ENCODE measurements around the gene UBE2D2.
"Not testable (repeated sequence)": the region's sequence is repeated elsewhere in the genome, so short reads cannot be mapped to it uniquely, and the experiment has no call there.

Gene UBE2D2

DNA sequence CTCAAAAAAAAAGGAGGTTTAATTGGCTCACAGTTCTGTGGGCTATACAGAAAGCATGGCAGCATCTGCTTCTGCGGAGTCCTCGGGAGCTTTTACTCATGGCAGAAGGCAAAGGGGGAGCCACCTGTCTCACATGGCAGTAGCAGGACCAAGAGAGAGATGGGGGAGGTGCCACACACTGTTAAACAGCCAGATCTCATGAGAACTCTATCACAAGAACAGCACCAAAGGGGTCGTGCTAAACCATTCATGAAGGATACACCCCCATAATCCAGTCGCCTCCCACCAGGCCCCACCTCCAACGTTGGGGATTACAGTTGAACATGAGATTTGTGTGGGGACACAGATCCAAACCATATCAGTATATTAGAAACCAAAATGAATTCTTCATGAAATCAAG, 58.7 kb downstream of the UBE2D2 start:
- H3K79me2 ChIP-seq (ENCODE audit: low read length): no peaks in the 10 kb centered on the region
- H2AFZ ChIP-seq (ENCODE audit: low read depth, low read length): no peak overlapping the region
- no peak overlapping the region for H3K27ac ChIP-seq (ENCODE audit: low read length)
- no peak overlapping the region for H3K9ac ChIP-seq (ENCODE audit: low read length)
- peaks cover 8% of the 10 kb centered on the region for H3K36me3 ChIP-seq (replicated peaks; ENCODE audit: low read depth, low read length)
- H3K27me3 ChIP-seq (ENCODE audit: low read depth, low read length): no peaks in the 10 kb centered on the region
- no peaks in the 10 kb centered on the region for H3K9me3 ChIP-seq (ENCODE audit: insufficient read depth, low read length)
- no peaks in the 10 kb centered on the region for H3K4me1 ChIP-seq (ENCODE audit: low read length)
- no peaks in the 10 kb centered on the region for H4K20me1 ChIP-seq (ENCODE audit: insufficient read depth, low read length)
- TF ChIP-seq, protein P1, sequence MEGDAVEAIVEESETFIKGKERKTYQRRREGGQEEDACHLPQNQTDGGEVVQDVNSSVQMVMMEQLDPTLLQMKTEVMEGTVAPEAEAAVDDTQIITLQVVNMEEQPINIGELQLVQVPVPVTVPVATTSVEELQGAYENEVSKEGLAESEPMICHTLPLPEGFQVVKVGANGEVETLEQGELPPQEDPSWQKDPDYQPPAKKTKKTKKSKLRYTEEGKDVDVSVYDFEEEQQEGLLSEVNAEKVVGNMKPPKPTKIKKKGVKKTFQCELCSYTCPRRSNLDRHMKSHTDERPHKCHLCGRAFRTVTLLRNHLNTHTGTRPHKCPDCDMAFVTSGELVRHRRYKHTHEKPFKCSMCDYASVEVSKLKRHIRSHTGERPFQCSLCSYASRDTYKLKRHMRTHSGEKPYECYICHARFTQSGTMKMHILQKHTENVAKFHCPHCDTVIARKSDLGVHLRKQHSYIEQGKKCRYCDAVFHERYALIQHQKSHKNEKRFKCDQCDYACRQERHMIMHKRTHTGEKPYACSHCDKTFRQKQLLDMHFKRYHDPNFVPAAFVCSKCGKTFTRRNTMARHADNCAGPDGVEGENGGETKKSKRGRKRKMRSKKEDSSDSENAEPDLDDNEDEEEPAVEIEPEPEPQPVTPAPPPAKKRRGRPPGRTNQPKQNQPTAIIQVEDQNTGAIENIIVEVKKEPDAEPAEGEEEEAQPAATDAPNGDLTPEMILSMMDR (IDR thresholded peaks at IDR 0.05; ENCODE audit: low read depth, low read length): no peak
- no peak for TF ChIP-seq EZH2phosphoT487 (IDR thresholded peaks at IDR 0.05; ENCODE audit: low read depth)
- H3K4me3 ChIP-seq (ENCODE audit: low read length): no peak overlapping the region
- no peak overlapping the region for H3K4me2 ChIP-seq (ENCODE audit: low read length)

DNA sequence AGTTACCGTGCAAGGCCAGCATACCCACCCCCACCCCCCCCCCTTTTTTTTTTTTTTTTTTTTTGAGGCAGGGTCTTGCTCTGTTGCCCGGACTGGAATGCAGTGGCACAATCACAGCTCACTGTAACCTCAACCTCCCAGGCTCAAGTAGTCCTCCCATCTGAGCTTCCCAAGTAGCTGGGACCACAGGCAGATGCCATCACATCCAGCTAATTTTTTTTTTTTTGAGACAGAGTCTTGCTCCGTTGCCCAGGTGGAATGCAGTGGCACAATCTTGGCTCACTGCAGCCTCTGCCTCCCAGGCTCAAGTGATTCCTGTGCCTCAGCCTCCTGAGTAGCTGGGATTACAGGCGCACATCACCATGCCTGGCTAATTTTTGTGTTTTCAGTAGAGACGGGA, 64.3 kb downstream of the UBE2D2 start:
- not testable (repeated sequence) for H3K4me1 ChIP-seq (ENCODE audit: low read length); H3K4me3 ChIP-seq (ENCODE audit: low read length); H3K79me2 ChIP-seq (ENCODE audit: low read length); H3K27ac ChIP-seq (ENCODE audit: low read length); H2AFZ ChIP-seq (ENCODE audit: low read depth, low read length); H3K9ac ChIP-seq (ENCODE audit: low read length); H3K9me3 ChIP-seq (ENCODE audit: insufficient read depth, low read length); H4K20me1 ChIP-seq (ENCODE audit: insufficient read depth, low read length); H3K4me2 ChIP-seq (ENCODE audit: low read length); H3K27me3 ChIP-seq (ENCODE audit: low read depth, low read length)
- H3K36me3 ChIP-seq (replicated peaks; ENCODE audit: low read depth, low read length): peaks cover 28% of the 10 kb centered on the region

DNA sequence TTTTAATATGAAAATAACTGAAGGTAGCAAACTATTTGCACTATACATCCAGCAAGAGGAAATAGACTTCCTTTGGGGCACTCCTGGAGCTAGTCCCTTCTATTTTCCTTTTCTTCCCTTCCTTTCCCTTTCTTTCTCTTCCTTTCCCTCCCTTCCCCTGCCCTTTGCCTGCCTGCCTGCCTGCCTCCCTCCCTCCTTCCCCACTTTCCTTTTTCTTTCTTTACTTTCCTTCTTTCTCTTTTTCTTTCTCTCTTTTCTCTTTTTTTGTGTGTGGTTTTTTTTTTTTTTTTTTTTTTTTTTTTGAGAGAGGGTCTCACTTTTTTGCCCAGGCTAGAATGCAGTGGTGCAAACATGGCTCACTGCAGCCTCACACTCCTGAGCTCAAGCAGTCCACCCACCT, 69.7 kb downstream of the UBE2D2 start:
- H3K27ac ChIP-seq (ENCODE audit: low read length): no peak overlapping the region
- H2AFZ ChIP-seq (ENCODE audit: low read depth, low read length): no peak overlapping the region
- peaks cover 23% of the 10 kb centered on the region for H3K36me3 ChIP-seq (replicated peaks; ENCODE audit: low read depth, low read length)
- H3K4me3 ChIP-seq (ENCODE audit: low read length): no peak overlapping the region
- no peak overlapping the region for H3K9ac ChIP-seq (ENCODE audit: low read length)
- H4K20me1 ChIP-seq (ENCODE audit: insufficient read depth, low read length): no peaks in the 10 kb centered on the region
- TF ChIP-seq, protein P1 (IDR thresholded peaks at IDR 0.05; ENCODE audit: low read depth, low read length): no peak
- TF ChIP-seq EZH2phosphoT487 (IDR thresholded peaks at IDR 0.05; ENCODE audit: low read depth): no peak
- no peaks in the 10 kb centered on the region for H3K27me3 ChIP-seq (ENCODE audit: low read depth, low read length)
- no peak overlapping the region for H3K4me2 ChIP-seq (ENCODE audit: low read length)
- no peaks in the 10 kb centered on the region for H3K79me2 ChIP-seq (ENCODE audit: low read length)
- H3K9me3 ChIP-seq (ENCODE audit: insufficient read depth, low read length): no peaks in the 10 kb centered on the region
- peaks cover 36% of the 10 kb centered on the region for H3K4me1 ChIP-seq (ENCODE audit: low read length)

DNA sequence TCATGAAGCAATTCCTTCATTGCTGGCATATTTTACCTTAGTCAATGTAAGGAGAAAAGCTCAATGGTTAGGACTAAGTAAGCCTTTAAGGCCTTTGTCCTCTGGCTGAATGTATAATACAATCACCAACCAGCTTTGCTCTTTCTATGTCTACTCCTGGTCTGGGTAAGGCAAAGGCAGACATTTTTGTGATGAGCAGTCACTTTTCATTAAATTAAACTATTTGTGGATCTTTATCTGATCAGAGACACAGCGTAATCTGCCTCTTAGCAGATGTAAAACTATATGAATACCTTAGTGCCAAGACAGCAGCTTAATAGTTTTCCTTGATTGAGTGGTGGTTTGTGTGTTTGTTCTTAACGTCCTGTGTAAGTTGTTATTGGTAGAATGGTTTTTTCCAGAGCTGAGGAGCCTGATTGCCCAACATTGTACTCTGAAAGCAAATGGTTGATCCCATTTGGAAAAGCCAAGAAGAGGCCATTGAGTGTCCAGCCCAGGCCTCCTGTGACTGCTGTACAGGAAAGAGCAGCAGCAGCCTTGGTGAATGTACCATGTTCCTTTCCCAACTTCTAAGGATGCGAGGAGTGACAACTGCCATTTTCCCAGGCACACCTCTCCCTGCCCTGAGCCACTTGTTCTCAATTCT, 70.5 kb downstream of the UBE2D2 start:
- Histone ChIP-seq H2AFZ (ENCODE audit: low read depth, low read length) (no peak overlapping the region), H3K9ac (ENCODE audit: low read length) (no peak overlapping the region), H3K4me2 (ENCODE audit: low read length) (no peak overlapping the region), H3K27me3 (ENCODE audit: low read depth, low read length) (no peaks in the 10 kb centered on the region), H3K36me3 (replicated peaks; ENCODE audit: low read depth, low read length) (peaks cover 20% of the 10 kb centered on the region), H3K4me1 (ENCODE audit: low read length) (peaks cover 44% of the 10 kb centered on the region), H3K4me3 (ENCODE audit: low read length) (no peak overlapping the region), H4K20me1 (ENCODE audit: insufficient read depth, low read length) (no peaks in the 10 kb centered on the region), H3K27ac (ENCODE audit: low read length) (no peak overlapping the region), H3K79me2 (ENCODE audit: low read length) (peaks cover 2% of the 10 kb centered on the region; the same call in 1 of the 2 replicates), H3K9me3 (ENCODE audit: insufficient read depth, low read length) (no peaks in the 10 kb centered on the region)
- TF ChIP-seq EZH2phosphoT487 (IDR thresholded peaks at IDR 0.05; ENCODE audit: low read depth): no peak
- TF ChIP-seq, protein P1 (IDR thresholded peaks at IDR 0.05; ENCODE audit: low read depth, low read length): no peak

Measured in OCI-LY3 (cell line).